ENCODE results near the gene HOXA10. TPM values are rescaled to one million over a fixed set of nuclear protein-coding genes. Genes with fewer than 3 reads are reported as not detected.

HOXA10 gene
- total RNA-seq, 4 donors from 2014 or later, result 15.7 to 28.4 (median 19.8) TPM

DNA sequence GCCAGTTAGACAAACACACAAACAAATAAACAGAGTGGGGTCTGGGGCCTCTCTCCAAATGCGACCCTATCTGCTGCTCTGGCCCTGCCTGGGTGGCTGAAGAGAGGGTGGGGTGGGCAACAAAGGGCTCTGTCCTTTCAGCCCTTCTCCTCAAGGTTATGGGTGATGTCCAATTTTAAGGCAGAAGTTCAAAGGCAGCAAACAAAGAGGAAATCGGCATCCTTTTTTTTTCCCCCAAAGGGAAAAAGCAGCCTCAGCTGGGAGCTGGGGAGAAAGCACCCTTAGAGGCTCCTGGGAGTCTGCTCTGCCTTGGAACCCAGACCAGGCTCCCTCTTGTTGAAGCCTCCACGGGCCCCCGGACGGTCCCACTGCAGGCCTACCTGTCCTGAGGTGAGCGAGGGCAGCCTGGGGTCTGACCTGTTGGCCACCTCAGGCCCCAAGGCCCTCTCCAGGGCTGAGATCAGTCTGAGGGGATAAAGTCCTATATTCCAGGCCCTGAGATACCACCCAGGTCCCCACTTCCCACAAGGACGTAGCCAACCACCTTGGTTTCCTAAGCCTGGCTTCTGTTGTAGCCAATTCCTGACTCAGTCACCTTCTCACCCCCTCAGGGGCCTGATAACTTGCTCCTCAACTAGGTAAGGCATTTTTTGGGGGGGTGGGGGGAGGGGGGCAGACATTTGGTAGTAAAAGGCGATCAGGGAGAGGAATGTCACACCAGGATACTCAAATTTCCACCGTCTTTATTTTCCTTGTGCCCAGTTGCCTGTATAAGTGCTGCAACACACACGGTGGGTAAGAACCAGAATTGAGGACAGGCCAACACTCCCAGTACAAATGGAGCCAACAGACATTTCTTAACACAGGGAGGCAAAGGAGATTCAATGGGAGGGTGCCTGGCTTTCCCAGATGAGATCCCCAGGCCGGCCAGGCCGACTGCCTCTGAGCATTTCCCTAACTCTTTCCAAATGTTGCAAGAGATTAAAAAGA, 6.6 kb upstream of the HOXA10 start:
- H3K27ac ChIP-seq, result peak overlapping the region in 1 of 4 donors; percentile 75
- peaks cover 5 to 27% (median 10%) of the 10 kb centered on the region in 4 donors for H3K4me1 ChIP-seq
- H3K9me3 ChIP-seq, result no peaks in the 10 kb centered on the region
- no peaks in the 10 kb centered on the region for H3K36me3 ChIP-seq
- H3K27me3 ChIP-seq, result peaks cover 4 to 37% of the 10 kb centered on the region in 2 donors
- no peak for TF ChIP-seq POLR2A (IDR thresholded peaks at IDR 0.05)
- TF ChIP-seq, protein P1, sequence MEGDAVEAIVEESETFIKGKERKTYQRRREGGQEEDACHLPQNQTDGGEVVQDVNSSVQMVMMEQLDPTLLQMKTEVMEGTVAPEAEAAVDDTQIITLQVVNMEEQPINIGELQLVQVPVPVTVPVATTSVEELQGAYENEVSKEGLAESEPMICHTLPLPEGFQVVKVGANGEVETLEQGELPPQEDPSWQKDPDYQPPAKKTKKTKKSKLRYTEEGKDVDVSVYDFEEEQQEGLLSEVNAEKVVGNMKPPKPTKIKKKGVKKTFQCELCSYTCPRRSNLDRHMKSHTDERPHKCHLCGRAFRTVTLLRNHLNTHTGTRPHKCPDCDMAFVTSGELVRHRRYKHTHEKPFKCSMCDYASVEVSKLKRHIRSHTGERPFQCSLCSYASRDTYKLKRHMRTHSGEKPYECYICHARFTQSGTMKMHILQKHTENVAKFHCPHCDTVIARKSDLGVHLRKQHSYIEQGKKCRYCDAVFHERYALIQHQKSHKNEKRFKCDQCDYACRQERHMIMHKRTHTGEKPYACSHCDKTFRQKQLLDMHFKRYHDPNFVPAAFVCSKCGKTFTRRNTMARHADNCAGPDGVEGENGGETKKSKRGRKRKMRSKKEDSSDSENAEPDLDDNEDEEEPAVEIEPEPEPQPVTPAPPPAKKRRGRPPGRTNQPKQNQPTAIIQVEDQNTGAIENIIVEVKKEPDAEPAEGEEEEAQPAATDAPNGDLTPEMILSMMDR (IDR thresholded peaks at IDR 0.05), result no peak
- no peak overlapping the region for H3K4me3 ChIP-seq
- peak in 1 of 3 donors; percentile 37 for DNase-seq

DNA sequence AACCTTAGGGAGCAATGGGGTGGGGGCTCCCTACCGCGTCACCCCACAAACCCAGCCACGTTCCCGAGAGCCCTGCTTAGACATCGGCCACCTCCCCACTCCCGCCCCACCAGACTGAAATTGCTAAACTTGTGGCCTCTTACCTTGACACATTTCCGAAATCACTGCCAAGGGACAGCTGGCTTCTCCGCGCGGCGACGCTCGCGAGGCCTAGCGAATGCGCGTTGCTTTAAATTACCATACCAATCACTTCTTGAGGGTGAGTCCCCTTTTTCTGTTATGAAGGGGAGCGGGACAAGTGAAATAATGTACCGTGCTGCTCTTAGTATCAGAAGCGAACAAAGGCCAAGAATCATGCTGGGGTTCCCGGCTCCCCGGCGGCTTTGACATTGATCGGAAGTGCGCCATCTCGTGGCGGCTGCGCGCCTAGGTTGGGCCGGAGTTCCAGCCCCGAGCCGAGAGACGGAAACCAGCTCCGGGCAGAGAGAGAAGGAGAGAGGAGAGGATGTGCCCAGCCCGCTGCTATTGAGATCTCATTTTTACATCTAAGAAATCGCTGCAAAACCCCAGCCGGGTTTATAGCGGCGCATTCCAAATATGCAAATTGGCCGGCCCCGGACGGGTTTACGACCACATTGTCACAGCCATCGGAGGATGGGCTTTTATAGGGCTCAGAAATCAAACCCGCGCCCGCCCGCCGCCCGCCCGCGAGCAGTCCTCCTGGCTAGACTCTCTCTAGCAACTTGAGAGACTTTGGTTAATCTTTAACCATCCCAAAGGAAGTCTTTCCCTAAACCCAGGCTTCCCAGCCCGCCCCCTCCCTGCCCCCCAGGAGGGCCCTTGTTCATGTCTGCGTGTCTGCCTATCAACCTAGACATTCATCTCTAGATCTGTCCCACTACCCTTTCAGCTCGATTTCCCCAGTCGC, 5.6 kb upstream of the HOXA10 start:
- DNase-seq, result peak in 2 of 3 donors; percentile 87 to 91
- Histone ChIP-seq H3K4me3 (peak overlapping the region in 2 of 4 donors; percentile 34 to 38), H3K4me1 (peaks cover 5 to 26% (median 8%) of the 10 kb centered on the region in 4 donors), H3K27ac (peak overlapping the region in 3 of 4 donors; percentile 17 to 75 (median 59)), H3K27me3 (peaks cover 4 to 29% of the 10 kb centered on the region in 2 donors), H3K36me3 (no peaks in the 10 kb centered on the region), H3K9me3 (no peaks in the 10 kb centered on the region)
- peak in 1 of 2 donors; percentile 11 for TF ChIP-seq POLR2A (IDR thresholded peaks at IDR 0.05)
- TF ChIP-seq, protein P1 (IDR thresholded peaks at IDR 0.05), result peak; percentile 56 to 91 (median 82)

DNA sequence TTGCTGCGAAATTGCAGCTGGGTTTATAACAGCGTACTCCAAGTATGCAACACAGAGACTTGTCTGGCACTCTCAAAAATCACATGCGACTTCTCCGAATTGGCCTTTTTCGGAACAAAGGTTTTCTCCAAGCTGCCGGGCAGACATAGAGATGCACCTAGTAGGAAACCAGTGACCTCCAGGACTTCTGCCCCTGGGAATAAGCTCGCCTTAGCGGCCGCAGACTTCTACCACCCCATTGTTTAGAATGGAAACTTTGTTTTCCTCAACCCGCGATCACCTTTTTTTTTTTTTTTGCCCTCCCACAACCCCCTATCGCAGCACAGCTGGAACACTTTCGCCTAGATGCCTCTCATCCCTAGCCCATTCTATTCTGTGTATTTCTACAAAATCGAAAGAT, 4.9 kb upstream of the HOXA10 start:
- Histone ChIP-seq H3K27ac (peak overlapping the region in 3 of 4 donors; percentile 17 to 75 (median 59)), H3K4me1 (peaks cover 3 to 26% (median 6%) of the 10 kb centered on the region in 4 donors), H3K9me3 (no peaks in the 10 kb centered on the region), H3K4me3 (peak overlapping the region in 2 of 4 donors; percentile 34 to 38), H3K36me3 (no peaks in the 10 kb centered on the region), H3K27me3 (peaks cover 4 to 28% of the 10 kb centered on the region in 2 donors)
- DNase-seq, result peak in 2 of 3 donors; percentile 34 to 46
- no peak for TF ChIP-seq POLR2A (IDR thresholded peaks at IDR 0.05)
- TF ChIP-seq, protein P1 (IDR thresholded peaks at IDR 0.05), result no peak

DNA sequence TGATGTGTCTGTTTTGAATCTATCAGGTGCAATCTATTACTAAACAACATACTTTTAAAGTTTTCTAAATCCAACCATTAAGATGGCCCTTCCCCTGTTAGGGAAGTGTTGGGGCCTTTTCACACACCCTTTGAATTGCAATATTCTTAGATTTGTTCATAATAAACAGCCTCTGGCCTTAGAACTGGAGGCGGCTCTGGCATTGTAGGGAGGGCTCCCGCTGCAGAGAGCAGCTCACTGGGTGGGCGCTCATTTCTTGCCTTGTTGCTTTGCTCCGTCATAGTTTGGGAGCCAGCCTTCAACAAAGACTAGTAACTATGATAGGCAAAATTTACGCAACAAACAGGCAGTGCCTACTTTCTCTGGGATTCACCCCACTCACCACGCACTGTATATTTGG, 4.2 kb upstream of the HOXA10 start:
- Histone ChIP-seq H3K27me3 (peaks cover 0 to 22% of the 10 kb centered on the region in 2 donors), H3K4me3 (peak overlapping the region in 2 of 4 donors; percentile 28 to 38)
- TF ChIP-seq, protein P1 (IDR thresholded peaks at IDR 0.05), result no peak
- TF ChIP-seq POLR2A (IDR thresholded peaks at IDR 0.05), result no peak

DNA sequence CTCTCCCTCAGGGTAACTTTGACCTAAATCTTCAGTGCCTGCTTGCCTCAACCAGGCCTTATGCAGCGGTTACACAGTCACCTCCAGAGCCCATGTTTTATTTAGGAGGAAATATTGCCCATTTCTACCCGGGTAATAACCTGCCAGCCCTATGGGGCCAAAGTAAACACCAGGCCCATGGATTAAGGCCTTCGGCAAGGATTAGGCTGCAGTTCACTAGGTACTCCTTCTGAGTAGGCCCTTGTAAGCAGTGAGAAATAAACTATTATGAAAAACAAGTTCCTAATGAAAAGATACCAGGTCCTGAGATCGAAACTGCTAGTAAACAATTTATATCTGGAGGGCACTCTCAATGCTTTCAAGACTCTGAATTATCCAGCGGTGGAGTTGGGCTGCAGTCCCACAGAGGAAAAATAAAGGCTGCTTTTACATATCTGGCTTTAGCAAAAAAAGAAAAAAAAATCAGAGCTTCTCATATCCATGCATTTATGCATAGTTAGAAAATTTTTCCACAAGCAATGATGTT, 3.7 kb upstream of the HOXA10 start:
- TF ChIP-seq, protein P1 (IDR thresholded peaks at IDR 0.05), result no peak
- TF ChIP-seq POLR2A (IDR thresholded peaks at IDR 0.05), result no peak
- Histone ChIP-seq H3K4me1 (peaks cover 0 to 24% (median 10%) of the 10 kb centered on the region in 4 donors), H3K36me3 (no peaks in the 10 kb centered on the region), H3K9me3 (no peaks in the 10 kb centered on the region), H3K4me3 (peak overlapping the region in 2 of 4 donors; percentile 33 to 38), H3K27ac (peak overlapping the region in 2 of 4 donors; percentile 44 to 88), H3K27me3 (peaks cover 0 to 17% of the 10 kb centered on the region in 2 donors)
- DNase-seq, result peak in 1 of 3 donors; percentile 23

More for the DNA sequence above, 4.2 kb upstream of the HOXA10 start:
- no peaks in the 10 kb centered on the region for H3K36me3 ChIP-seq
- peak in 2 of 3 donors; percentile 19 to 40 for DNase-seq
- H3K4me1 ChIP-seq, result peaks cover 0 to 24% (median 6%) of the 10 kb centered on the region in 4 donors
- H3K9me3 ChIP-seq, result no peaks in the 10 kb centered on the region
- H3K27ac ChIP-seq, result no peak overlapping the region
